Measurements from ENCODE around the gene REEP5.

Gene REEP5

DNA sequence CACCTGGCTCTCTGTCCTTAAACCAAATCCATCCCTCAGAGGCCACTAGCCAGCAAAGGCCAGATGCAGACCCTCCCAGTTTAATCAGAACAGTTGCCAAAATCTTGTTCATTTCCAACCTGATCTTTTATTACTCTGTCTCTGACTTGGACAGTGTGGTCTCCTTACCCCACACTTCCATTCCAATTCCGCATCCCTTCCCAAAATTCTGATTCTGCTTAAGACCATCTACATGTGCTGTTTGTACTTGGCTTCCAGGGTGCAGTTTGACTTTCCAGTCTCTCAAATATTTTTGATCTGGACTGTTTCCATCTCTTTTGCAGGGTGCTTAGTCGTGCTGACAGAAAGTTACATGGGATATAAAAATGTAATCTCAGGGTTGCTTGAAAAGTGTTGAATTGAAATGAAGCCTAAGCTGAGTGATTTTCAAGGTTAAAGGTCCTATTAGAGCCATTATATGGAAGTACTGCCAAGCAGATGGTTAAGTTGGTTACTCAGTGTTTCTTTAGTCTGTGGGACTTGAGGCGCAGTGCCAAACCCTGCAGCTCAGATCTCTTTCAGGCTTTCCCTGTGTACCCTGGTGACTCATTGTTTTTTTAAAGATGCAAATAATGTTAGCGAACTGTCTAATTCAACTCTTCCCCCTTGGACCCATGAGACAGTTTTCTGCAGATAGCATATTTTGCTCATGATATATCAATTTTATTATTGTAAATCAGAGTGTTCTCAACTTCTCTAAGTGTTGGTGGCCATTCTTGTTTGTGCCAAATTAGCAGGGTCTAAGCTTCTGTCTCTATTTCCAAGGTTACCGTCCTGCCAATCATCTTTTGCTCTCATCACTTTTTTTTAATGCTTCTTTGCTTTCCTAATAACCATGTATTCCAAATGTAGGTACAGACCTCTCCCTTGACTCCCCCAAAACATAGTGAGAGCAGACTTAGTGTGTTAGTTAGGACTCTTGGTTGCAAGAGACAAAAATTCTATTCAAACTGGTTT, 36.4 kb upstream of the REEP5 start:
- Histone ChIP-seq H3K27ac (ENCODE audit: insufficient read depth, low read length, poor library complexity, severe bottlenecking) (no peak overlapping the region), H3K27me3 (replicated peaks; ENCODE audit: control insufficient read depth, insufficient read depth, low read length, poor library complexity, severe bottlenecking) (no peaks in the 10 kb centered on the region), H3K9me3 (ENCODE audit: control insufficient read depth, low read length) (no peaks in the 10 kb centered on the region), H3K4me1 (ENCODE audit: control insufficient read depth, insufficient read depth, low read length, poor library complexity, severe bottlenecking) (no peaks in the 10 kb centered on the region), H3K36me3 (ENCODE audit: control insufficient read depth, insufficient read depth, low read length) (no peaks in the 10 kb centered on the region), H3K4me3 (ENCODE audit: insufficient read depth, low read depth, low read length, poor library complexity, severe bottlenecking) (no peak overlapping the region)
- DNase-seq = no peak

DNA sequence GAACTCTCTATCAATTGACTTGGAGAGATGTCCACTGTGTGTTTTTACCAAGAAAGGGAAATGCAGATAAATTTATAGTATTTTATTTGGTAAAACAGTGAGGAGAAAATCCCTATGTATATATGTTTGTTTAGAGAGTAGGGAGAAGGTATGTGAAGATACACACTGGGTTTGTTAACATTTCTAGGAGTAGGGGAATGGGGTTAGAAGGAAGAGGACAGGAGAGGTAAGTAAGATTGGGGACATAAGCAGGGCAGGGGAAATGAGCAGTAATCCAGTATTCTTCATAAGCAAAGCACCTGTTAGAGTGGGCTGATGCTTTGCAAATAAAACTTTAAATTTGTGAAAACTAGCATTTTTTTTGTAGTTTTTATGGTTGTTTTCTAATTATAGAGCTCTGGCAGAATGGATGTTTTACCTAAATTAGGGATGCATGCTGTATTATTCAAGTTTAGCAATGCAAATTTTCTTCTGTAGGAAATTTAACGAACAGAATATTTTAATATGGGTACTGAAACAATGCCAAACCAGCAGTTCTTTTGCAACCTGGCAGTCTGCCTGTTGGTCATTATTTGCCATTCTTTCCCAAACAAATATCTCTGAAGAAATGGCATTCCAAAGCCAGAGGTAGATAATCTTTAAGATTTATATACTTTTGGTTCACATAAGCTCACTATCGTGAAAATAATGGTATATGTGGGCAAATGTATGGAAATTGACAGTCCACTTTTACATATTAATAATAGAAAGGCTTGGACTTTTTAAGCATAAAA, 35.2 kb upstream of the REEP5 start:
- H3K27ac ChIP-seq (ENCODE audit: insufficient read depth, low read length, poor library complexity, severe bottlenecking) = no peak overlapping the region
- H3K36me3 ChIP-seq (ENCODE audit: control insufficient read depth, insufficient read depth, low read length) = no peaks in the 10 kb centered on the region
- no peaks in the 10 kb centered on the region for H3K27me3 ChIP-seq (replicated peaks; ENCODE audit: control insufficient read depth, insufficient read depth, low read length, poor library complexity, severe bottlenecking)
- DNase-seq = no peak
- H3K4me1 ChIP-seq (ENCODE audit: control insufficient read depth, insufficient read depth, low read length, poor library complexity, severe bottlenecking) = no peaks in the 10 kb centered on the region
- no peaks in the 10 kb centered on the region for H3K9me3 ChIP-seq (ENCODE audit: control insufficient read depth, low read length)
- H3K4me3 ChIP-seq (ENCODE audit: insufficient read depth, low read depth, low read length, poor library complexity, severe bottlenecking) = no peak overlapping the region

DNA sequence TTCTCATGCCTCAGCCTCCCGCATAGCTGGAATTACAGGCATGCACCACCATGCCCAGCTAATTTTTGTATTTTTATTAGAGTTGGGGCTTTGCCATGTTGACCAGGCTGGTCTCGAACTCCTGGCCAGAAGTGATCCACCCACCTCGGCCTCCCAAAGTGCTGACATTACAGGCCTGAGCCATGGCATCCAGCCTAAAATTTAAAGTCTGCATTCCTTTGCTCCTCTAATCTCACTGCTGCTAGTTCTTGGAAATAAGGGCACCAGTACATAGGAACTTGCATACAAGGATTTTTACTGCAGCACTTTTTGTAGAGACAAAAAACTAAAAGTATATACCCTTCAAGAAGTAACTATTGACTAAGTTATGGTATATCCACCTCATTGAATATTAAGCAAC, 34.6 kb upstream of the REEP5 start:
- Histone ChIP-seq H3K9me3 (ENCODE audit: control insufficient read depth, low read length) (no peaks in the 10 kb centered on the region), H3K4me3 (ENCODE audit: insufficient read depth, low read depth, low read length, poor library complexity, severe bottlenecking) (no peak overlapping the region), H3K36me3 (ENCODE audit: control insufficient read depth, insufficient read depth, low read length) (no peaks in the 10 kb centered on the region), H3K4me1 (ENCODE audit: control insufficient read depth, insufficient read depth, low read length, poor library complexity, severe bottlenecking) (no peaks in the 10 kb centered on the region), H3K27me3 (replicated peaks; ENCODE audit: control insufficient read depth, insufficient read depth, low read length, poor library complexity, severe bottlenecking) (no peaks in the 10 kb centered on the region), H3K27ac (ENCODE audit: insufficient read depth, low read length, poor library complexity, severe bottlenecking) (no peak overlapping the region)
- DNase-seq = no peak

DNA sequence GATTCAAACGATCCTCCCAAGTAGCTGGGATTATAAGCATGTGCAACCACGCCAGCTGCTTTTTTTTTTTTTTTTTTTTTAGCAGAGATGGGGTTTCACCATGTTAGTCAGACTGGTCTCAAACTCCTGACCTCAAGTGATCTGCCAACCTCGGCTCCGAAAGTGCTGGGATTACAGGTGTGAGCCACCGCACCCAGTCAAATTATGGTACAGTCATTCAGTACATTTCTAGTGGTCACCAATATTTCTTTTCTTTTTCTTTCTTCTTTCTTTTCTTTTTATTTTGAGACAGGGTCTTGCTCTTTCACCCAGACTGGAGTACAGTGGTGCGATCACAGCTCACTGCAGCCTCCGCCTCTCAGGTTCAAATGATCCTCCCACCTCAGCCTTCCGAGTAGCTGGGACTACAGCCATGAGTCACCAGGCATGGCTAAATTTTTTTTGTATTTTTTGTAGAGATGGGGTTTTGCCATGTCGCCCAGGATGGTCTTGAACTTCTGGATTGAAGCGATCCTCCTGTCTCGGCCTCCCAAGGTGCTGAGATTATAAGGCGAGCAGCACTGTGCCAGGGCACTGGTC, 29.2 kb upstream of the REEP5 start:
- no peaks in the 10 kb centered on the region for H3K27me3 ChIP-seq (replicated peaks; ENCODE audit: control insufficient read depth, insufficient read depth, low read length, poor library complexity, severe bottlenecking)
- no peaks in the 10 kb centered on the region for H3K4me1 ChIP-seq (ENCODE audit: control insufficient read depth, insufficient read depth, low read length, poor library complexity, severe bottlenecking)
- H3K9me3 ChIP-seq (ENCODE audit: control insufficient read depth, low read length) = no peaks in the 10 kb centered on the region

DNA sequence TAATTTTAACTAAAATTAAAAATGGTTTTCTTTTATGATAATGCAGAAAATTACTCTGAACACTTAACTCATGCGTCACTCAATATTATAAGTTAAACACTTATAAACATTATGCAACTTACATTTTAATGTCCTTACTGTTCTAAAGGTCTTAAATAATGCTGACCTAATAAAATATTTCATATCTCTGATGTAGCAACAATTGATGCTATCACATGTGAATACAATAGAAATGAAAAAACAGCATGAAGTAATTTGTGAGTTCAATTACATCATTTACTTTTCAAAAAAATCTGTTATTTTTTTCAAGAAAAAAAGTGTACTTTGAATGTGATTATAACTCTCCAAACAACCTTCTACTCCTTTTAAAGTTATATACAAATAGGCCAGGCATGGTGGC, 26.4 kb upstream of the REEP5 start:
- DNase-seq = no peak
- Histone ChIP-seq H3K4me3 (ENCODE audit: insufficient read depth, low read depth, low read length, poor library complexity, severe bottlenecking) (no peak overlapping the region), H3K27me3 (replicated peaks; ENCODE audit: control insufficient read depth, insufficient read depth, low read length, poor library complexity, severe bottlenecking) (no peaks in the 10 kb centered on the region), H3K27ac (ENCODE audit: insufficient read depth, low read length, poor library complexity, severe bottlenecking) (no peak overlapping the region), H3K4me1 (ENCODE audit: control insufficient read depth, insufficient read depth, low read length, poor library complexity, severe bottlenecking) (no peaks in the 10 kb centered on the region), H3K36me3 (ENCODE audit: control insufficient read depth, insufficient read depth, low read length) (no peaks in the 10 kb centered on the region), H3K9me3 (ENCODE audit: control insufficient read depth, low read length) (no peaks in the 10 kb centered on the region)

More for the DNA sequence above, 29.2 kb upstream of the REEP5 start:
- Histone ChIP-seq H3K36me3 (ENCODE audit: control insufficient read depth, insufficient read depth, low read length) (no peaks in the 10 kb centered on the region), H3K27ac (ENCODE audit: insufficient read depth, low read length, poor library complexity, severe bottlenecking) (no peak overlapping the region), H3K4me3 (ENCODE audit: insufficient read depth, low read depth, low read length, poor library complexity, severe bottlenecking) (no peak overlapping the region)
- no peak for DNase-seq

DNA sequence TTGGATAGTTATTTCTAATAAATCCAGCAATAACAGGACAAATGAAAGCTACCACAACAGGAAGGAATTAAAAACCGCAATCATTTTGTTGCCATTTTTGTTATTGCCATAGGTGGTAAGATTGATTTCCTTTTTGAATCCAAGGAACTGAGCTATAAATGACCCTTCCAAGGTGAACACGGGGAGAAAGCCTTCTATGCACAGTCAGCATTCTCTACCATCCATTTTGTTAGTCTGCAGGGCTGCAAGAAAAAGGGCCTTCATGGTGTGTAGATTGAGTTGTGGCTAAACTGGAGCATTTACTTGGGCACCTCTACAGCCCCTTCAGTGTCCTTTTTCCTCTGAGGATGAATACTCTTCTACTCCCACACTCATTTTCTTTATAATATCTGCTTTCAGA, 18.6 kb upstream of the REEP5 start:
- Histone ChIP-seq H3K4me3 (ENCODE audit: insufficient read depth, low read depth, low read length, poor library complexity, severe bottlenecking) (no peak overlapping the region), H3K27me3 (replicated peaks; ENCODE audit: control insufficient read depth, insufficient read depth, low read length, poor library complexity, severe bottlenecking) (no peaks in the 10 kb centered on the region), H3K27ac (ENCODE audit: insufficient read depth, low read length, poor library complexity, severe bottlenecking) (no peak overlapping the region), H3K4me1 (ENCODE audit: control insufficient read depth, insufficient read depth, low read length, poor library complexity, severe bottlenecking) (no peaks in the 10 kb centered on the region), H3K9me3 (ENCODE audit: control insufficient read depth, low read length) (no peaks in the 10 kb centered on the region), H3K36me3 (ENCODE audit: control insufficient read depth, insufficient read depth, low read length) (no peaks in the 10 kb centered on the region)
- DNase-seq = no peak

DNA sequence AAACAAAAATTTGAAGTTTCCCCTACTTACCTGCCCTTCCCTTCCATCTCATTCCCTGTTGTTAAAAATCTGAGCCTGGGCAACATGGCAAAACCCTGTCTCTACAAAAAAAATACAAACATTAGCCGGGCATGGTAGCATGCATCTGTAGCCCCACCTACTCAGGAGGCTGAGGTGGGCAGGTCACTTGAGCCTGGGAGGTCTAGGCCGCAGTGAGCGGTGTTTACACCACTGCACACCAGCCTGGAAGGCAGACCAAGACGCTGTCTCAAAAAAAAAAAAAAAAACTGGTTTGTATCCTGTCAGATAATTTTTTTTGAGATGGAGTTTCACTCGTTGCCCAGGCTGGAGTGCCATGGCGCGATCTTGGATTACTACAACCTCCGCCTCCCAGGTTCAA, 16.3 kb upstream of the REEP5 start:
- Histone ChIP-seq H3K4me1 (ENCODE audit: control insufficient read depth, insufficient read depth, low read length, poor library complexity, severe bottlenecking) (no peaks in the 10 kb centered on the region), H3K36me3 (ENCODE audit: control insufficient read depth, insufficient read depth, low read length) (no peaks in the 10 kb centered on the region), H3K4me3 (ENCODE audit: insufficient read depth, low read depth, low read length, poor library complexity, severe bottlenecking) (no peak overlapping the region), H3K9me3 (ENCODE audit: control insufficient read depth, low read length) (no peaks in the 10 kb centered on the region), H3K27me3 (replicated peaks; ENCODE audit: control insufficient read depth, insufficient read depth, low read length, poor library complexity, severe bottlenecking) (no peaks in the 10 kb centered on the region), H3K27ac (ENCODE audit: insufficient read depth, low read length, poor library complexity, severe bottlenecking) (no peak overlapping the region)
- no peak for DNase-seq

DNA sequence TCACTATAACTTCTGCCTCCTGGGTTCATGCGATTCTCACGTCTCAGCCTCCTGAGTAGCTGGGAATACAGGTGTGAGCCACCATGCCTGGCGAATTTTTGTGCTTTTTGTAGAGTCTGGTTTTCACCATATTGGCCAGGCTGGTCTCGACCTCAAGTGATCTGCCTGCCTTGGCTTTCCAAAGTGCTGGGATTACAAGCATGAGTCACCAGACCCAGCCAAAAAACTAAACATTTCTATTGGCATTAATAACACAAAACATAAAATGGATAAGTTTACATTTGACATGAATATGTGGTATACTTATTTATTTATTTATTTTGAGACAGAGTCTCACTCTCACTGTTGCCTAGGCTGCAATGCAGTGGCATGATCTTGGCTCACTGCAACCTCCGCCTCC, 13.6 kb upstream of the REEP5 start:
- no peaks in the 10 kb centered on the region for H3K36me3 ChIP-seq (ENCODE audit: control insufficient read depth, insufficient read depth, low read length)
- peaks cover 2% of the 10 kb centered on the region for H3K4me1 ChIP-seq (ENCODE audit: control insufficient read depth, insufficient read depth, low read length, poor library complexity, severe bottlenecking)
- no peak overlapping the region for H3K4me3 ChIP-seq (ENCODE audit: insufficient read depth, low read depth, low read length, poor library complexity, severe bottlenecking)
- H3K9me3 ChIP-seq (ENCODE audit: control insufficient read depth, low read length) = no peaks in the 10 kb centered on the region
- no peak for DNase-seq
- no peak overlapping the region for H3K27ac ChIP-seq (ENCODE audit: insufficient read depth, low read length, poor library complexity, severe bottlenecking)
- H3K27me3 ChIP-seq (replicated peaks; ENCODE audit: control insufficient read depth, insufficient read depth, low read length, poor library complexity, severe bottlenecking) = no peaks in the 10 kb centered on the region

DNA sequence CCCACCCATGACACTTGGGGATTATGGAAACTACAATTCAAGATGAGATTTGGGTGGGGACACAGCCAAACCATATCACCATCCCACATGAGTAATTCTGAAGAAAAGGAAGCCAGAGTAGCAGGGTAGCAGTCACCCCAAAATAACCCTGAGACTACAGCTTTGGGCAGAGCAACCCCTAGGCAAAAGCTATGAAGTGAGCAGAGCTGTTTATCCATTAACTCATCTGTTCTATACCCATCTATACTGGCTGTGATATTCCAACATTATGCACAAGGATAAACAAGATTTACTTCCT, 12.3 kb upstream of the REEP5 start:
- Histone ChIP-seq H3K27ac (ENCODE audit: insufficient read depth, low read length, poor library complexity, severe bottlenecking) (no peak overlapping the region), H3K4me3 (ENCODE audit: insufficient read depth, low read depth, low read length, poor library complexity, severe bottlenecking) (no peak overlapping the region), H3K4me1 (ENCODE audit: control insufficient read depth, insufficient read depth, low read length, poor library complexity, severe bottlenecking) (peaks cover 13% of the 10 kb centered on the region), H3K27me3 (replicated peaks; ENCODE audit: control insufficient read depth, insufficient read depth, low read length, poor library complexity, severe bottlenecking) (no peaks in the 10 kb centered on the region), H3K36me3 (ENCODE audit: control insufficient read depth, insufficient read depth, low read length) (no peaks in the 10 kb centered on the region), H3K9me3 (ENCODE audit: control insufficient read depth, low read length) (no peaks in the 10 kb centered on the region)
- DNase-seq = no peak

Measured in effector memory CD4-positive, alpha-beta T cell (primary cell).